Sigmoid colon (tissue), 3 donors: ENCODE measurements around the gene IL16.

Experiments used
- CTCF ChIP-seq, 4 experiments: fragments of 450-650 bp in 3 of 4; fragments of 200-600 bp in 1 of 4; IDR thresholded peaks; one replicate each; pipeline ENCODE4 v1.5.1; 2016 to 2019; ENCODE audit warnings: antibody characterized with exemption in 4 of 4, mild to moderate bottlenecking in 3 of 4, moderate library complexity in 2 of 4
- POLR2A ChIP-seq, 2 donors: fragments of 450-650 bp; IDR thresholded peaks; one replicate each; pipeline ENCODE4 v1.6.1; 2016; ENCODE audit warnings: antibody characterized with exemption in 2 of 2, mild to moderate bottlenecking in 2 of 2, moderate library complexity in 2 of 2

GRCh38 chr15:81165535-81165934, 31.1 kb upstream of the IL16 start:
- TF ChIP-seq CTCF (IDR thresholded peaks at IDR 0.05) (no peak), POLR2A (IDR thresholded peaks at IDR 0.05) (no peak)
